GM19468 (cell line): ENCODE measurements around the gene ANKRD24.
"Not testable (repeated sequence)": the region's sequence is repeated elsewhere in the genome, so short reads cannot be mapped to it uniquely, and the experiment has no call there.

ENCODE experiments used
- ATAC-seq: cut with Tn5 transposase; IDR thresholded peaks from one replicate; pipeline ENCODE4 v1.9.1; 2021; ENCODE audit warnings: mild to moderate bottlenecking, moderate library complexity, moderate number of reproducible peaks; ENCODE audit not compliant: unreplicated experiment; ENCODE audit errors: extremely low read depth

ANKRD24 gene

GRCh38 chr19:4227771-4228170 lies 45.3 kb downstream of the ANKRD24 start:
- no peak for ATAC-seq

- no peak for ATAC-seq
Measured at GRCh38 chr19:4228765-4229178, 46.3 kb downstream of the ANKRD24 start.

- no peak for ATAC-seq
Measured at GRCh38 chr19:4229179-4229931, 46.9 kb downstream of the ANKRD24 start, which contains the start of gene EBI3. TSS of gene EBI3 (plus strand) at chr19:4229523. CDS start at chr19:4229551, 28 bp downstream.

GRCh38 chr19:4230237-4230636 lies 47.7 kb downstream of the ANKRD24 start:
- ATAC-seq: not testable (repeated sequence)

GRCh38 chr19:4231521-4231920 lies 49.0 kb downstream of the ANKRD24 start:
- not testable (repeated sequence) for ATAC-seq

GRCh38 chr19:4232139-4232538 lies 49.6 kb downstream of the ANKRD24 start:
- ATAC-seq: not testable (repeated sequence)

- ATAC-seq: no peak
Measured at GRCh38 chr19:4232614-4233281, 50.3 kb downstream of the ANKRD24 start.

GRCh38 chr19:4233282-4233853 lies 50.9 kb downstream of the ANKRD24 start:
- no peak for ATAC-seq

- ATAC-seq: no peak
Measured at GRCh38 chr19:4234142-4234861, 51.8 kb downstream of the ANKRD24 start.

GRCh38 chr19:4234862-4235201 lies 52.3 kb downstream of the ANKRD24 start:
- ATAC-seq: no peak

GRCh38 chr19:4237510-4237909 lies 55.0 kb downstream of the ANKRD24 start:
- ATAC-seq: not testable (repeated sequence)

- no peak for ATAC-seq
Measured at GRCh38 chr19:4238831-4239230, 56.3 kb downstream of the ANKRD24 start.

GRCh38 chr19:4241824-4242430 lies 59.4 kb downstream of the ANKRD24 start:
- ATAC-seq: no peak

- ATAC-seq: not testable (repeated sequence)
Measured at GRCh38 chr19:4245938-4246337, 63.4 kb downstream of the ANKRD24 start.

- ATAC-seq: peak; percentile 71
Measured at GRCh38 chr19:4246767-4247593, 64.5 kb downstream of the ANKRD24 start, which contains the start of gene YJU2. TSS of gene YJU2 (plus strand) at chr19:4247080. CDS start at chr19:4247147, 67 bp downstream.

- ATAC-seq: no peak
Measured at GRCh38 chr19:4256563-4256962, 74.1 kb downstream of the ANKRD24 start.

GRCh38 chr19:4257025-4257424 lies 74.5 kb downstream of the ANKRD24 start:
- ATAC-seq: no peak

GRCh38 chr19:4258181-4258580 lies 75.7 kb downstream of the ANKRD24 start:
- ATAC-seq: no peak

- no peak for ATAC-seq
Measured at GRCh38 chr19:4260613-4261191, 78.2 kb downstream of the ANKRD24 start.
